H1 (cell line): Measurements from ENCODE around the gene PHF24. TPM values are rescaled to one million over a fixed set of nuclear protein-coding genes. Genes with fewer than 3 reads are reported as not detected.
A peak's percentile ranks its signal among the peaks of the same experiment; 100 is the strongest.

Experiments used
- ASH2L ChIP-seq: fragments of 200-600, 300-600 bp; sonication (generic); IDR thresholded peaks from one replicate; pipeline ENCODE4 v1.7.1; 2017; ENCODE audit warnings: low read length
- CEBPB ChIP-seq: IDR thresholded peaks from 2 replicates; pipeline ENCODE4 v1.6.1; 2012; ENCODE audit warnings: low read depth, low read length
- CREB1 ChIP-seq: IDR thresholded peaks from 2 replicates; pipeline ENCODE4 v1.6.1; 2012; ENCODE audit warnings: inconsistent platforms
- EP300 ChIP-seq, 2 experiments: IDR thresholded peaks; 1 replicate in 1 of 2; 2 replicates in 1 of 2; pipeline ENCODE4 v1.6.1; 2011 to 2012; ENCODE audit warnings: low read depth in 2 of 2, low read length in 2 of 2, mild to moderate bottlenecking in 2 of 2, borderline replicate concordance in 1 of 2, inconsistent platforms in 1 of 2, moderate library complexity in 1 of 2
- EZH2 ChIP-seq: fragments of 200-600 bp; sonication (generic); IDR thresholded peaks from 2 replicates; pipeline ENCODE4 v1.7.1; 2012; ENCODE audit warnings: low read depth, mild to moderate bottlenecking, moderate library complexity, low read length, inconsistent platforms; ENCODE audit not compliant: severe bottlenecking
- KDM5A ChIP-seq: fragments of 200-600 bp; IDR thresholded peaks from 2 replicates; pipeline ENCODE4 v1.7.1; 2012; ENCODE audit warnings: mild to moderate bottlenecking, low read length, inconsistent platforms, mixed read lengths
- PHF8 ChIP-seq: fragments of 200-600 bp; sonication (generic); conservative IDR thresholded peaks from 2 replicates; pipeline ENCODE4 v1.7.1; 2012; ENCODE audit warnings: low read depth, mild to moderate bottlenecking, inconsistent platforms, low read length, moderate library complexity
- RBBP5 ChIP-seq: IDR thresholded peaks from 2 replicates; pipeline ENCODE4 v1.7.1; 2012; ENCODE audit warnings: low read depth, mild to moderate bottlenecking, inconsistent platforms, low read length, moderate library complexity, borderline replicate concordance
- SIX5 ChIP-seq: IDR thresholded peaks from 2 replicates; pipeline ENCODE4 v1.6.1; 2011; ENCODE audit warnings: mild to moderate bottlenecking, low read depth, low read length
- SP1 ChIP-seq: IDR thresholded peaks from 2 replicates; pipeline ENCODE4 v1.6.1; 2011; ENCODE audit warnings: low read depth, low read length
- TAF1 ChIP-seq: IDR thresholded peaks from 2 replicates; pipeline ENCODE4 v1.6.1; 2011; ENCODE audit warnings: mild to moderate bottlenecking, low read depth, low read length
- YY1 ChIP-seq: IDR thresholded peaks from 2 replicates; pipeline ENCODE4 v1.6.1; 2011; ENCODE audit warnings: low read depth, mild to moderate bottlenecking, low read length
- polyA plus RNA-seq, 7 experiments: library from polyadenylated mRNA; depleted of rRNA in 3 of 7; stranded (reverse) in 5 of 7; unstranded in 2 of 7; fragments of >200 nt in 5 of 7; fragments of 200-250 nt in 2 of 7; gene quantifications; 1 replicate in 5 of 7; 2 replicates in 1 of 7; 4 replicates in 1 of 7; pipeline versions ENCODE4 v1.2.1 to v1.2.3, GENCODE V29; 2011 to 2013; ENCODE audit warnings: missing spikeins in 2 of 7, mixed read lengths in 2 of 7
- total RNA-seq: library from RNA; stranded (reverse); fragmentation: NEBNext Ultra II Directional; extraction: Animal tissue kit (Norgen Biotek cat#: 25700); gene quantifications from 2 replicates; pipeline ENCODE4 v1.2.1, GENCODE V29; 2021
- TF ChIP-seq, protein P1 (sequence below), 3 experiments: IDR thresholded peaks; 1 replicate in 2 of 3; 2 replicates in 1 of 3; pipeline versions ENCODE4 v1.5.1 to v1.6.1; 2011; ENCODE audit warnings: low read length in 3 of 3, mild to moderate bottlenecking in 3 of 3, inconsistent platforms in 2 of 3, low read depth in 1 of 3, moderate library complexity in 1 of 3; ENCODE audit not compliant: insufficient read depth in 1 of 3; ENCODE audit errors: control extremely low read depth in 1 of 3

PHF24 gene
- total and polyA plus RNA-seq, 2 of the 8 experiments (the other 6 are each of a cell fraction or from before 2014, with no cell fraction given): 0.29 to 0.35 TPM

- no peak for TF ChIP-seq ASH2L
- TF ChIP-seq EZH2: no peak
- TF ChIP-seq SIX5: no peak
- peak; percentile 76; the same call in 1 of the 2 replicates for TF ChIP-seq YY1
- no peak for TF ChIP-seq KDM5A
- no peak for TF ChIP-seq CREB1
- no peak for TF ChIP-seq EP300 (IDR thresholded peaks at IDR 0.05; ENCODE audit: borderline replicate concordance in 1 of 2, low read depth in 2 of 2, low read length in 2 of 2)
- no peak for TF ChIP-seq SP1
- TF ChIP-seq CEBPB: no peak
- TF ChIP-seq RBBP5: no peak
- TF ChIP-seq, protein P1, sequence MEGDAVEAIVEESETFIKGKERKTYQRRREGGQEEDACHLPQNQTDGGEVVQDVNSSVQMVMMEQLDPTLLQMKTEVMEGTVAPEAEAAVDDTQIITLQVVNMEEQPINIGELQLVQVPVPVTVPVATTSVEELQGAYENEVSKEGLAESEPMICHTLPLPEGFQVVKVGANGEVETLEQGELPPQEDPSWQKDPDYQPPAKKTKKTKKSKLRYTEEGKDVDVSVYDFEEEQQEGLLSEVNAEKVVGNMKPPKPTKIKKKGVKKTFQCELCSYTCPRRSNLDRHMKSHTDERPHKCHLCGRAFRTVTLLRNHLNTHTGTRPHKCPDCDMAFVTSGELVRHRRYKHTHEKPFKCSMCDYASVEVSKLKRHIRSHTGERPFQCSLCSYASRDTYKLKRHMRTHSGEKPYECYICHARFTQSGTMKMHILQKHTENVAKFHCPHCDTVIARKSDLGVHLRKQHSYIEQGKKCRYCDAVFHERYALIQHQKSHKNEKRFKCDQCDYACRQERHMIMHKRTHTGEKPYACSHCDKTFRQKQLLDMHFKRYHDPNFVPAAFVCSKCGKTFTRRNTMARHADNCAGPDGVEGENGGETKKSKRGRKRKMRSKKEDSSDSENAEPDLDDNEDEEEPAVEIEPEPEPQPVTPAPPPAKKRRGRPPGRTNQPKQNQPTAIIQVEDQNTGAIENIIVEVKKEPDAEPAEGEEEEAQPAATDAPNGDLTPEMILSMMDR (IDR thresholded peaks at IDR 0.05; ENCODE audit: control extremely low read depth in 1 of 3, insufficient read depth in 1 of 3, low read depth in 1 of 3, low read length in 3 of 3): peak; percentile 56 to 81 (median 66)
- no peak for TF ChIP-seq PHF8
- TF ChIP-seq TAF1: no peak
These were observed 28.5 kb upstream of the PHF24 start (continued) for GRCh38 chr9:34929506-34930102.
